ENCODE results near the gene GABRR2.
"Not testable (repeated sequence)": the region's sequence is repeated elsewhere in the genome, so short reads cannot be mapped to it uniquely, and the experiment has no call there.

The GABRR2 gene

GRCh38 chr6:89255417-89255816 lies 59.7 kb downstream of the GABRR2 start:
- no peak for DNase-seq

GRCh38 chr6:89254569-89254968 lies 60.5 kb downstream of the GABRR2 start:
- no peak for DNase-seq

- DNase-seq, result no peak
These were observed 62.2 kb downstream of the GABRR2 start for GRCh38 chr6:89252907-89253306.

- no peak for DNase-seq
These were observed 63.1 kb downstream of the GABRR2 start for GRCh38 chr6:89251976-89252375.

- no peak for DNase-seq
These were observed 63.9 kb downstream of the GABRR2 start for GRCh38 chr6:89251170-89251569.

GRCh38 chr6:89250239-89250638 lies 64.9 kb downstream of the GABRR2 start:
- DNase-seq, result no peak

- DNase-seq, result no peak
These were observed 70.7 kb downstream of the GABRR2 start for GRCh38 chr6:89244241-89244985.

- no peak for DNase-seq
These were observed 71.8 kb downstream of the GABRR2 start for GRCh38 chr6:89243331-89243629.

- DNase-seq, result peak; percentile 56
These were observed 72.3 kb downstream of the GABRR2 start for GRCh38 chr6:89242574-89243330.

GRCh38 chr6:89239338-89239737 lies 75.8 kb downstream of the GABRR2 start:
- no peak for DNase-seq

GRCh38 chr6:89237158-89237557 lies 77.9 kb downstream of the GABRR2 start:
- no peak for DNase-seq

GRCh38 chr6:89233605-89234004 lies 81.5 kb downstream of the GABRR2 start:
- not testable (repeated sequence) for DNase-seq

- DNase-seq, result no peak
These were observed 92.4 kb downstream of the GABRR2 start for GRCh38 chr6:89222712-89223039.

GRCh38 chr6:89221971-89222711 lies 93.0 kb downstream of the GABRR2 start:
- no peak for DNase-seq

GRCh38 chr6:89221129-89221528 lies 94.0 kb downstream of the GABRR2 start:
- no peak for DNase-seq

GRCh38 chr6:89217299-89217910 lies 97.7 kb downstream of the GABRR2 start, which contains the start of gene GABRR1:
GABRR1 (minus strand) TSS chr6:89217358; CDS start chr6:89217322, 36 bp downstream.
- DNase-seq, result no peak

- no peak for DNase-seq
These were observed 98.7 kb downstream of the GABRR2 start for GRCh38 chr6:89216411-89216810.

GRCh38 chr6:89215391-89215790 lies 99.7 kb downstream of the GABRR2 start:
- DNase-seq, result no peak

GRCh38 chr6:89214197-89214596 lies 100.9 kb downstream of the GABRR2 start:
- DNase-seq, result no peak

GRCh38 chr6:89212472-89212871 lies 102.6 kb downstream of the GABRR2 start:
- no peak for DNase-seq

- DNase-seq, result no peak
These were observed 105.6 kb downstream of the GABRR2 start for GRCh38 chr6:89209457-89209856.

GRCh38 chr6:89208551-89208950 lies 106.5 kb downstream of the GABRR2 start:
- no peak for DNase-seq
